Upper lobe of left lung (tissue), 4 donors: Measurements from ENCODE around the gene LDB2.

Source experiments
- CTCF ChIP-seq, 6 experiments: fragments of 450-650 bp in 4 of 6; fragments of 200-600 bp in 2 of 6; sonication (generic) in 2 of 6; IDR thresholded peaks; one replicate each; pipeline ENCODE4 v1.5.1; 2016 to 2019; ENCODE audit warnings: antibody characterized with exemption in 6 of 6
- EP300 ChIP-seq, 4 donors: sonication (generic); formaldehyde crosslinking; IDR thresholded peaks; one replicate each; pipeline ENCODE4 v1.5.1; 2017; ENCODE audit warnings: antibody characterized with exemption in 4 of 4, control low read depth in 2 of 4
- POLR2AphosphoS5 ChIP-seq, 2 donors: sonication (generic); formaldehyde crosslinking; IDR thresholded peaks; one replicate each; pipeline ENCODE4 v1.5.1; 2017; ENCODE audit warnings: antibody characterized with exemption in 2 of 2

GRCh38 chr4:16687845-16688244 lies 210.6 kb downstream of the LDB2 start:
- TF ChIP-seq POLR2AphosphoS5 (IDR thresholded peaks at IDR 0.05): no peak
- no peak for TF ChIP-seq CTCF (IDR thresholded peaks at IDR 0.05)
- no peak for TF ChIP-seq EP300 (IDR thresholded peaks at IDR 0.05)
